IMR-90 (cell line): ENCODE measurements around the gene CEACAM16. TPM values are rescaled to one million over a fixed set of nuclear protein-coding genes. Genes with fewer than 3 reads are reported as not detected.
A peak's percentile ranks its signal among the peaks of the same experiment; 100 is the strongest.

Source experiments
- FOS ChIP-seq: fragments of 150-350 bp; IDR thresholded peaks from 2 replicates; pipeline ENCODE4 v1.6.1; 2016; ENCODE audit warnings: low read depth, low read length
- SMC3 ChIP-seq: fragments of 150-350 bp; IDR thresholded peaks from 2 replicates; pipeline ENCODE4 v1.6.1; 2016; ENCODE audit warnings: low read depth, mild to moderate bottlenecking, antibody characterized with exemption, low read length, moderate library complexity
- polyA plus RNA-seq, 3 experiments: library from polyadenylated mRNA; depleted of rRNA; stranded (reverse); fragments of >200 nt; gene quantifications; 2 replicates each; pipeline ENCODE4 v1.2.3, GENCODE V29; 2012; ENCODE audit warnings: low replicate concordance in 1 of 3
- total RNA-seq: library from RNA; depleted of rRNA; stranded (reverse); fragments of >200 nt; gene quantifications from 2 replicates; pipeline ENCODE4 v1.2.3, GENCODE V29; 2012
- TF ChIP-seq, protein P1 (sequence below): conservative IDR thresholded peaks from 2 replicates; pipeline ENCODE4 v1.5.1; 2012; ENCODE audit warnings: mild to moderate bottlenecking, low read depth, low read length, improper control_type of control experiment

Gene CEACAM16
- total and polyA plus RNA-seq, 2 of the 4 experiments (the other 2 are of a cell fraction) = not detected

DNA sequence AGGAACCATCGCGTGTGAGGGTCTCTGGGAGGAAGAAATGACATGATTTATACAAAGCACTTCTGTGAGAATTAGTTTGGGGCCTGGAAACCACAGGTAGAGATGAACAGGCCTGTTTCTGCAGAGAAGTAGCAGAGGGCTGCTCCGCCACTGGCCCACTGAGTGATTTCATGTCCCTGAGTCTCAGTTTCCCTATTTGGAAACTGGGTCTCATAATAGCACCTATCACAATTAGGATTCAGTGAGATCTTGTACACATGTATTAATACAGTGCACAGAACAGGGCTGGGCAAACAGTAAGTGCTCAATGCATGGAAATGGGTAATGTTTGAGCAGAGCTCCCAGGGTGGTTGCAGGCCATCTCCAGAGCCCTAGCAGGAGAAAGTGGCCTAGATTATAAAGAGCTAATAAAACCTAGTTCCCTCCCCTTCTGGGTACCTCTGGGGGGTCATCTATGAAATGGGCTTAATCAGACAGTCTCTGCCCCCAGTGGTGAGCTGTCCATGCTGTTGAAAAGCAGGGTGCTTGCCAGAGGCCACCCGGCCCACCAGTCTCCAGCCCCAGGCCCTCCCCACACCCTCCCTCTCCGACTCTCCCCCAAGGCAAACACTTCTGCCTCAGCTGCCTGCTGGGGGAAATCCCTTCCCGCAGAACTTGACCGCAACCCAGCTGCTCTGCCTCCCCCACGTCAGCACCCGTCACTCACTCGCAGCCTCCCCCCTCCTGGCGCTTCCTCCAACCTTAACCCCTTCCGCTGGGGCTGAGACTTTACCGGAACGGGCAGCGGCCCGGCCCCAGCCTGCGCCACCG is 54.1 kb downstream of the CEACAM16 start (continued):
- TF ChIP-seq, protein P1, sequence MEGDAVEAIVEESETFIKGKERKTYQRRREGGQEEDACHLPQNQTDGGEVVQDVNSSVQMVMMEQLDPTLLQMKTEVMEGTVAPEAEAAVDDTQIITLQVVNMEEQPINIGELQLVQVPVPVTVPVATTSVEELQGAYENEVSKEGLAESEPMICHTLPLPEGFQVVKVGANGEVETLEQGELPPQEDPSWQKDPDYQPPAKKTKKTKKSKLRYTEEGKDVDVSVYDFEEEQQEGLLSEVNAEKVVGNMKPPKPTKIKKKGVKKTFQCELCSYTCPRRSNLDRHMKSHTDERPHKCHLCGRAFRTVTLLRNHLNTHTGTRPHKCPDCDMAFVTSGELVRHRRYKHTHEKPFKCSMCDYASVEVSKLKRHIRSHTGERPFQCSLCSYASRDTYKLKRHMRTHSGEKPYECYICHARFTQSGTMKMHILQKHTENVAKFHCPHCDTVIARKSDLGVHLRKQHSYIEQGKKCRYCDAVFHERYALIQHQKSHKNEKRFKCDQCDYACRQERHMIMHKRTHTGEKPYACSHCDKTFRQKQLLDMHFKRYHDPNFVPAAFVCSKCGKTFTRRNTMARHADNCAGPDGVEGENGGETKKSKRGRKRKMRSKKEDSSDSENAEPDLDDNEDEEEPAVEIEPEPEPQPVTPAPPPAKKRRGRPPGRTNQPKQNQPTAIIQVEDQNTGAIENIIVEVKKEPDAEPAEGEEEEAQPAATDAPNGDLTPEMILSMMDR = peak; percentile 25; the same call in 1 of the 2 replicates
- TF ChIP-seq SMC3 = 0 out of 2 replicates have a peak, but pooled peaks have one; percentile 2
- peak; percentile 47 for TF ChIP-seq FOS
